Body of pancreas (tissue), 4 donors: ENCODE data around the gene SPDL1. TPM values are rescaled to one million over a fixed set of nuclear protein-coding genes. Genes with fewer than 3 reads are reported as not detected.

Experiments
- ATAC-seq: fragments of 150-250 bp; one replicate; pipeline ENCODE4 v1.9.1; 2016
- DNase-seq, 4 donors: peaks; one replicate each; pipeline ENCODE4 v3.0.0-alpha.2; 2019
- H3K27ac ChIP-seq, 4 donors: fragments of 200-600 bp; sonication (generic); 1 replicate in 3 of 4; 2 replicates in 1 of 4; pipeline versions ENCODE4 v1.5.1 to v1.6.1; 2016 to 2019; ENCODE audit warnings: mild to moderate bottlenecking in 1 of 4, mixed read lengths in 1 of 4, moderate library complexity in 1 of 4
- H3K27me3 ChIP-seq, 2 donors: fragments of 200-600 bp; sonication (generic); one replicate each; pipeline ENCODE4 v1.6.0; 2016; ENCODE audit warnings: mild to moderate bottlenecking in 1 of 2
- H3K36me3 ChIP-seq, 2 donors: fragments of 200-600 bp; sonication (generic); replicated peaks in 1 of 2; 2 replicates each; pipeline ENCODE4 v1.5.1; 2016; ENCODE audit warnings: low read depth in 2 of 2; ENCODE audit not compliant: insufficient read depth in 1 of 2
- H3K4me1 ChIP-seq: fragments of 200-600 bp; sonication (generic); one replicate; pipeline ENCODE4 v1.6.0; 2016
- H3K4me3 ChIP-seq, 2 donors: fragments of 200-600 bp; sonication (generic); 1 replicate in 1 of 2; 2 replicates in 1 of 2; pipeline ENCODE4 v1.5.1; 2016 to 2019
- H3K9me3 ChIP-seq, 3 donors: fragments of 200-600 bp; sonication (generic); 1 replicate in 2 of 3; 2 replicates in 1 of 3; pipeline ENCODE4 v1.5.1; 2016
- CTCF ChIP-seq, 7 experiments: fragments of 450-650 bp in 4 of 7; fragments of 200-600 bp in 3 of 7; sonication (generic) in 3 of 7; IDR thresholded peaks; one replicate each; pipeline ENCODE4 v1.5.1; 2016 to 2019; ENCODE audit warnings: antibody characterized with exemption in 7 of 7
- POLR2A ChIP-seq, 3 donors: fragments of 450-650 bp; IDR thresholded peaks; one replicate each; pipeline ENCODE4 v1.6.1; 2016; ENCODE audit warnings: antibody characterized with exemption in 3 of 3, mild to moderate bottlenecking in 2 of 3
- WGBS, 2 donors: methylation state at CpG; one replicate each; pipeline ENCODE4 v1.1.5; 2017; 5-methylcytosine and 5-hydroxymethylcytosine counted together
- intact Hi-C: fragments of 100-400 bp; cut with DNase I; formaldehyde crosslinking; loops from one replicate; pipeline ENCODE4 v1.15.1; 2023
- total RNA-seq, 2 donors: library from RNA; depleted of rRNA; stranded (reverse); fragments of >200 nt; gene quantifications; one replicate each; pipeline ENCODE4 v1.1.0, GENCODE V29; 2016

Gene SPDL1
- total RNA-seq, 2 donors from 2014 or later = 3.6 to 12.9 TPM

- TF ChIP-seq CTCF (IDR thresholded peaks at IDR 0.05) (no peak), POLR2A (IDR thresholded peaks at IDR 0.05) (no peak)
- intact Hi-C loops = no loop called here
- H3K27me3 ChIP-seq = peaks cover 0 to 10% of the 10 kb centered on the region in 2 donors
- no peaks in the 10 kb centered on the region for H3K9me3 ChIP-seq
- peaks cover 9% of the 10 kb centered on the region for H3K4me1 ChIP-seq
- DNase-seq (peak in 1 of 4 donors; percentile 24), ATAC-seq (no peak)
- WGBS, 2 donors = 7 to 35% methylated on average over 6 to 18 of the region's 18 CpGs
- no peak overlapping the region for H3K4me3 ChIP-seq
- H3K36me3 ChIP-seq = no peaks in the 10 kb centered on the region
- H3K27ac ChIP-seq = peak overlapping the region in 1 of 4 donors; percentile 39
Measured at GRCh38 chr5:169637549-169638121, 54.1 kb downstream of the SPDL1 start.

GRCh38 chr5:169641253-169641652, 57.7 kb downstream of the SPDL1 start:
- Histone ChIP-seq H3K27ac (no peak overlapping the region), H3K36me3 (no peaks in the 10 kb centered on the region), H3K9me3 (no peaks in the 10 kb centered on the region), H3K27me3 (peaks cover 0 to 10% of the 10 kb centered on the region in 2 donors), H3K4me3 (no peak overlapping the region), H3K4me1 (peaks cover 9% of the 10 kb centered on the region)
- ATAC-seq (no peak), DNase-seq (no peak)
- intact Hi-C loops = no loop called here
- 5 to 21% methylated on average over 6 of the region's 6 CpGs for WGBS, 2 donors
- no peak for TF ChIP-seq POLR2A (IDR thresholded peaks at IDR 0.05)
- no peak for TF ChIP-seq CTCF (IDR thresholded peaks at IDR 0.05)

GRCh38 chr5:169646856-169647255, 63.3 kb downstream of the SPDL1 start:
- Histone ChIP-seq H3K4me1 (no peaks in the 10 kb centered on the region), H3K9me3 (no peaks in the 10 kb centered on the region), H3K27ac (no peak overlapping the region), H3K36me3 (no peaks in the 10 kb centered on the region), H3K4me3 (no peak overlapping the region), H3K27me3 (no peaks in the 10 kb centered on the region)
- ATAC-seq = no peak
- intact Hi-C loops = no loop called here
- no peak for DNase-seq
- WGBS, 2 donors = 60 to 77% methylated on average over 3 of the region's 3 CpGs
- TF ChIP-seq POLR2A (IDR thresholded peaks at IDR 0.05) (no peak), CTCF (IDR thresholded peaks at IDR 0.05) (no peak)

- no peaks in the 10 kb centered on the region for H3K9me3 ChIP-seq
- H3K27ac ChIP-seq = no peak overlapping the region
- H3K4me1 ChIP-seq = no peaks in the 10 kb centered on the region
- WGBS, 2 donors = 4 to 5% methylated on average over 1 of the region's 1 CpG
- no peak overlapping the region for H3K4me3 ChIP-seq
- intact Hi-C loops = no loop called here
- ATAC-seq (no peak), DNase-seq (no peak)
- H3K36me3 ChIP-seq = no peaks in the 10 kb centered on the region
- H3K27me3 ChIP-seq = no peaks in the 10 kb centered on the region
- TF ChIP-seq POLR2A (IDR thresholded peaks at IDR 0.05) = no peak
- no peak for TF ChIP-seq CTCF (IDR thresholded peaks at IDR 0.05)
Measured at GRCh38 chr5:169647566-169647965, 64.0 kb downstream of the SPDL1 start.

- H3K4me3 ChIP-seq = no peak overlapping the region
- no peaks in the 10 kb centered on the region for H3K27me3 ChIP-seq
- TF ChIP-seq CTCF (IDR thresholded peaks at IDR 0.05) = no peak
- TF ChIP-seq POLR2A (IDR thresholded peaks at IDR 0.05) = no peak
- no peaks in the 10 kb centered on the region for H3K4me1 ChIP-seq
- no peak overlapping the region for H3K27ac ChIP-seq
- ATAC-seq (no peak), DNase-seq (peak in 2 of 4 donors; percentile 11 to 15)
- intact Hi-C loops = no loop called here
- 61 to 74% methylated on average over 11 to 13 of the region's 13 CpGs for WGBS, 2 donors
- no peaks in the 10 kb centered on the region for H3K36me3 ChIP-seq
- no peaks in the 10 kb centered on the region for H3K9me3 ChIP-seq
Measured at GRCh38 chr5:169648725-169649310, 65.2 kb downstream of the SPDL1 start.
